ENCODE measurements around the gene TRAPPC12.

TRAPPC12 gene

DNA sequence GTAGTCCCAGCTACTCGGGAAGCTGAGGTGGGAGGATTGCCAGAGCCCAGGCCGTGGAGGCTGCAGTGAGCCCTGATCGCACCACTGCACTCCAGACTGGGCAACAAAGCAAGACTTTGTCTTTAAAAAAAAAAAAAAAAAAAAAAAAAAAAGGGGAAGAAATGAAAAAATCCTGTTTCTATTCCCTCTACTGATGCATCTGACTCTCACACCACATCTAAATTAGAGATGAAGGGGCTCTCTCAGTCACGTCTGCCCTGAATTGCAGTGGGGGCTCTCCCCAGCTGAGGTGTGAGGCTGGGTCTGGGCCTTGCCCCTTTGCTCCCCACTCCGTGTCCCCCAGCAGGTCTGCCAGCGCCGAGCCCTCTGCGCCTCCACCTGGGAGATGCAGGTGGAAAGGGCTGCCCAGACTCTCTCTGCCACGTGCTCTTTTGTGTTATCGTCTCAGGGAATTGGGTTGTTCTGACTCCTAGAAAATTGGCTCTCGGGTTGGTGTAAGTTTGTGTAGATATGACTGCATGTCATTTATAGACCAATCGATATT is 30.2 kb downstream of the TRAPPC12 start:
- DNase-seq: no peak

DNA sequence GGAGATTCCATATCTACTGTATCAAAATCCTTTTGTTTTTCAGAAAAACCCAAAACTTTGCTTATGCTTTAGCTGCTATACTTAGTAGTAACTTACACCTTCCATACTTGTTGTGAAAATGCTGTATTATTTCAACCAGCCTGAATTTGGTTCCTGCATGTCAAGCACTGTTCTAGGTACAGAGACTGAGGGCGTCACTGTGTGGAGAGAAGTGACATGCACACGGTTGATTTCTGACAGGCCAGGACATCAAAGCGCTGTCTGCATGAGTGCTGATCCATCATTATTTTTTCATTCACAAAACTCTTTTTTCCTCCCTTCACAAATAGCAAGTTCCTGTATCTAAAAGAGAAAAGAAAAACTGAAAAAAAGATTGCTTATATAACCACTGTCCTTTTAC is 31.6 kb downstream of the TRAPPC12 start:
- no peak for DNase-seq

- no peak for DNase-seq
These were observed 34.2 kb downstream of the TRAPPC12 start for GRCh38 chr2:3413697-3414096.

- DNase-seq: no peak
These were observed 34.8 kb downstream of the TRAPPC12 start for GRCh38 chr2:3414133-3414860.

GRCh38 chr2:3418766-3419404 is 39.4 kb downstream of the TRAPPC12 start:
- no peak for DNase-seq

DNA sequence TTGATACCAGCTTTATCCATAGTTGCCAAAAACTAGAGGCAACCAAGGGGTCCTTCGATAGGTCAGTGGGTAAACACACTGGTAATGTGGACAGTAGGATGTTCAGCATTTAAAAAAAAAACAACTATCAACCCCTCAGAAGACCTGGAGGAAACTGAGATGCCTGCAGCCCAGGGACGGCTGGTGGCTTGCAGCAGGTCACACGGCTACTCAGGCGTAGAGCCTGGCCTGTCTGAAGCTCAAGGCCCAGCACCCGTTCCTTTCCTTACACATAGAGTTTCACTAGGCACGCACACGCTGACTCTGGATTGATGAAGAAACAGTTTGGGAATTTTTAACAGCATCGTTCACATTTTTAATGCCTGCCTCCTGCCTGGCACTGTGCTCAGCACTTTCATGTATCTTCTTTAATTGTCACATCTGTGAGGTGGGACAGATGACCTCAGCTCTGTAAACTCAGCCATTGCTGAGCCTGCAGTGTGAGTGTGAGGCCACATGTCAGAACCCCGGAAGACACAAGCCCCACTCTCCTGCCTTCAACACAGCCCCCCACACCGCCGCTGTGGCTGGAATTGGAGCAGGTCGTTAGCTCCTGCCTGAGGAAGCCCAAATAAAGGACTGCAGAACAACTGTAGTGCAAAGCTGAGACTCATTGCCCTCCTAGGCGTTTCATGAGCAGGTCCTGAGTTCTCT is 40.7 kb downstream of the TRAPPC12 start:
- no peak for DNase-seq

DNA sequence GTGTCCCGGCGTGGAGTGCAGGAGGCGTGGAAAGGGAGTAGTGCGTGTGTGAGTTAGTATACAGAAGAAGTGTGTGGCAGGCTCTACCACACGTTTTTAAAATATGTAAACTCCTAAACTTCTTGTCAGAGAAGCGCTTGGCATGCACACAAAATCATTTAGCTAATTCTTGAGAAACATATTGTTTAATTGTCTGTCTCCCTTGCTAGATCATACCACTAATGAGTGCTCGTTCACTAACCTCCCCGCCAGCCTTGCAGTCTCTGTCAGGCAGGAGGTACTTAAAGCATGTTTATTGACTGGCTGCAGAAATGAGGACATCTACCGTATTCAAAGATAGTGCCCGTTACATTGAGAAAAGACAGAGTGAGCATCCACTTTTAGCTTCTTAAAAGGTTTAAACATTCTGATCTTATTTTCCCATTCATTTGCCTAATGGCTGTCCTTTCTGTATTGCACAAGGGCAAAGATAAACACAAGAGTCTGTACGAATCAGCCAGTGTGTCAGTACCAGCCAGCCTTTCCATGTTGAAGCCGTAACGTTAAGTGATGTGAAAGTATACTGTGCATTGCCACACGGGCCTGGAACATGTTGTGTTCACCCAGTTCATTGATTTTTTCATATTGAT is 41.4 kb downstream of the TRAPPC12 start:
- DNase-seq: no peak

DNA sequence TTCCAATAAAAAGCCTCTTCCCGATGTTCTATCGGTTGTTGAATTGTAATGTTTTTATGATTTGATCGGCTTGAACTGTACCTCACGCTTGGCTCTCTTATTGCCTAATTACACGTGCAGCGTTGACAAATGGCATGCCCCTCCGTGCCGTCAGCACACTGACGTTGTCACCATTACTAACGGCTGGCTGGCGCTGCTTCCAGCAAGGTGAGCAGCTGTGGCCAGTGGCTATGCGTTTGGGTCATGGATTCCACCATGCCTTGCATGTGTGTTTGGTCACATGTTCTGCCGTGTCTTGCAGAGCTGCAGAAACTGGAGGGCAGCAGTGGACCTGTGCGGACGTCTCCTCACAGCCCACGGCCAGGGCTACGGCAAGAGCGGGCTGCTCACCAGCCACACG is 42.1 kb downstream of the TRAPPC12 start:
- DNase-seq: no peak

GRCh38 chr2:3422161-3422779 is 42.8 kb downstream of the TRAPPC12 start:
- no peak for DNase-seq

DNA sequence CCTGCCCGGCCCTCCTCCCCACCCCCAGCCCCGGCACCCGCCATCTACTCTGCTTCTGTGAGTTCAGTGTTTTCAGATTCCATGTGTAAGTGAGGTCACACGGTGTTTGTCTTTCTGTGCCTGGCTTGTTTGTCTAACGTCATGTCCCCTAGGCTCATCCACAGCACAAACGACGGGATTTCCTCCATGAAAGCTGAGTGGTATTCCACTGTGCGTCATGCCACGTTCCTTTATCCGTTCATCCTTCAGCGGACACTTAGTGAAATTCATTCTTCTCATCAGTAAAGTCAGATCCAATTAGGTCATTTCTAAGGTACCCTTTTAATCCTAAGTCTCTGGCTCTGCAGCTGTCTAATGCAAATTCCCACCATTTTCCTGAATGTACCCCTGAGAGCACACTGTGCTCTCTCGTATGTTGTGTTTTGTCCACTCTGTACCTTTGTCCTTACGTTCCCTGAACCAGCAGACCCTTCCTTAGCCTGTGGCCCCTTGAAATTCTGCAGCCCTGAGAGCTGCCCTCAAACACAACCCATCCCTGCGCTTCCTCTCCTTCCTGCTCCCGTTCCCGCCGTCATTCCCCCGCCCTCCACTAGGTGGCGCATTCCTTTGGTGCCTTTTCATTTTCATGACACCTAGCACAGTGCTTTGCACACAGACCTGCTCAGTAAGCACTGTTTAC is 44.1 kb downstream of the TRAPPC12 start:
- peak; percentile 9 for DNase-seq

DNA sequence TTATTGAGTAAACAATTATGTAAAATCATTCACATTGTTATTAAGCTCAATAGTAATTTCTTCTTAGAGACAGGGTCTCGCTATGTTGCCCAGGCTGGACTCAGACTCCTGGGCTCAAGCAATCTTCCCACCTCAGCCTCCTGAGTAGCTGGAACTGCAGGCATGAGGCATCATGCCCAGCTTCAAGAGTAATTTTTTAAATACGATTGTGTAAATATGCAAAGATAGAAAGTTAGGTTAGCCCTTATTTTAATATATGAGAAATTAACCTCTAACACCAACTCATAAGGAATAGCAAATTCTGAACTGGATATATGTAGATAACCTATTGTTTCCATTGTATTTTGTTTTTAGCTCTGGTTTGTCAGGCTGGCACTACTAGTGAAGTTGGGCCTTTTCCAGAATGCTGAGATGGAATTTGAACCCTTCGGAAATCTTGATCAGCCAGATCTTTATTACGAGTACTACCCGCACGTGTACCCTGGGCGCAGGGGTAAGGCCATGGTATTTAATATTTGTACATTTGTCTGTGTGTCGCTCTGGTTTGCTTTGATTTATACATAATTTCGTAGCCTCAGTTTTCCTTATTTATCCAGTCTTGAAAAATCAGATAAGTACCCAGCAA is 44.8 kb downstream of the TRAPPC12 start:
- no peak for DNase-seq

DNA sequence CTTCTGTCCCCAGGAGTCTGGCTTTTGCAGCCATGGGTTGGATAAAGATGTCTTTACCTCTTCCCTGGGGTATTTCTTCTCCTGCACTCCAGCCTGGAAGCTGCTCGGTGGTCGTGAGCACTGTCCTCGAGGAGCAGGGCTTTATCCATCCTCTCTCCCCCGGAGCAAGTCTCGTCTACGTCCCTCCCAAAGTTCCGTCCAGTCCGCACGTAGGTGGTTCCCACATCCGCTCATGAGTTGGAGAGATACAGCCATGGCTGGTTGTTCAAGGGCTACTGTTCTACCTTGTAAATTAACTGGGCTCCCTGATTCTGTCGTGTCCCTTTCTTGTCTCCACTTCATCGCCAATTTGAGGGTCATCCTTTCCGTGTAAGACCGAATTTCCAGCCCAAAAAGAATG is 47.1 kb downstream of the TRAPPC12 start:
- no peak for DNase-seq

- no peak for DNase-seq
These were observed 47.8 kb downstream of the TRAPPC12 start for GRCh38 chr2:3427272-3427671.

- DNase-seq: no peak
These were observed 49.1 kb downstream of the TRAPPC12 start for GRCh38 chr2:3428577-3428976.

DNA sequence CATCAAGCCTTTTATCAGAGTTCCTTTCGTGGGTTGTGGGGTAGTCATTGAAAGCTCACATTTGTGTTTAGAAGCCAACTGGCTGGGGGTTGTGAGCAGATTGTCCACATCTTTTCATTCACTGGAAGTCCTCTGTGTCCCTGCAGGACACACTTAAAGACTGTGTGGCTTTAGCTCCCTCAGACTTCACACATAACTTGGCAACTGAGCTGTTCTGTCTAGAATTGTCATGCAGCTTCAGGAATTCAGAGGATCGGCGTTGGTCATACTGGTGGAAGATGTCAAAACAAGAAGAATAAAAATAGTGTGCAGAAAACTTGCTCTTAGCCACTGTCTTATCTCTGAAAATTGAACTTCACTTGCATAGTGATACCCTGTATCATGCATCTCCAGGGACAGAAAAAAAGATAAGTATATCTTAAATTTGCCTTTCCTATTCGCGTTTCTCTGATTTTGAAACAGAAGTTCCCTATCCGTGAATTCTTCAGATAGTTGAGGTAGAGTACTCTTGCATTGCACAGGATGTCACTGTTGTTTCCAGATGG is 49.6 kb downstream of the TRAPPC12 start:
- no peak for DNase-seq

- DNase-seq: no peak
These were observed 50.7 kb downstream of the TRAPPC12 start for GRCh38 chr2:3430172-3430571.

DNA sequence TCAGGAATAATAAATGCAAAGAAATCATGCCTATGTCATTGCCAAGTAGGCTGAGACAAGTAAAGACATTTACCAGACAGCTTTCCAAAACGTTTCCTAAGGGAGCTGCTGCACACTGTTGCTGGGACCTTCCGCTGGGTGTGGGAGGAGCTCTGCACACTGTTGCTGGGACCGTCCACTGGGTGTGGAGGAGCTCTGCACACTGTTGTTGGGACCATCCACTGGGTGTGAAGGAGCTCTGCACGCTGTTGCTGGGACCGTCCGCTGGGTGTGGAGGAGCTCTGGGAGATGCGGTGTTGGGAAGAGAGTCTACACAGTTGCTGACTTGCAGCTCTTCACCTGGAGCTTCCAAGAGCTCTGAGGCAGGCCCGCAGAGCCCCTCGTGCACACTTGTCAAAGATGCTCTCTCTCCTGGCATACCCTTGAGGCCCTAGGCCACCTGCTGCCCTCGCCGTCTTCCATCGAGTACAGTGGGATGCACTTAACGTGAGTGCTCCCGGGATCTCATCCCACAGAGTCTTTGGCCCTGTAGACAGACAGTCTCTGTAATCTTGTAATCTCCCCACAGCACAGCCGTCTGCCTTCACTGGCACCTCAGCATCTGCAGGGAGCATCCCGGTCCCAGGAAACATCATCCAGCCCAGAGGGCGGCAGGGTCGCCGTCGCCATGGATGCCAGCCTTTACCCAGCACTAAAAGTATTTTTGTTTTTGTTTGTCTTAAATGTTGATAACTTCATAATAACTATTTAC is 51.4 kb downstream of the TRAPPC12 start:
- DNase-seq: no peak

DNA sequence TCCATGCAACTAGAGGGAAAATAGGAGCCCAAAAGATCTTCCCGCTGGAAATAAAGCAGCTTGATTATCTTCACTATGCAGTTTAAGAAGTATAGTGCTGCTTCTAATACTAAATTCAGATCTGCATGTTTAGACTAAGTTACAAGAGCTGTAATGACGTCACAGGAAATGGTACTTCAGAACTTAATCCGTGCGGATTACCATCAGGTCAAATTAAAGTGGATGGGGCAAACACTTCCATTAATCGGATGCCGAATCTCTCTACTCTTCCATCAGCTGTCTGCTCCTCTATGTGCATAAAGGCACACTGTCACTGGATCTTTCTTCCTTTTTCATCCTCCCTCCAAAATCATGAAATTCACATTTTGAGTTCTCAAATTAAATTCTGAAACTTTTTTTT is 52.6 kb downstream of the TRAPPC12 start:
- no peak for DNase-seq

GRCh38 chr2:3432693-3433338 is 53.3 kb downstream of the TRAPPC12 start:
- no peak for DNase-seq

- DNase-seq: no peak
These were observed 53.8 kb downstream of the TRAPPC12 start for GRCh38 chr2:3433339-3433699.

All from KG1 (cell line).